Measurements from ENCODE around the gene NT5C2.

DNA sequence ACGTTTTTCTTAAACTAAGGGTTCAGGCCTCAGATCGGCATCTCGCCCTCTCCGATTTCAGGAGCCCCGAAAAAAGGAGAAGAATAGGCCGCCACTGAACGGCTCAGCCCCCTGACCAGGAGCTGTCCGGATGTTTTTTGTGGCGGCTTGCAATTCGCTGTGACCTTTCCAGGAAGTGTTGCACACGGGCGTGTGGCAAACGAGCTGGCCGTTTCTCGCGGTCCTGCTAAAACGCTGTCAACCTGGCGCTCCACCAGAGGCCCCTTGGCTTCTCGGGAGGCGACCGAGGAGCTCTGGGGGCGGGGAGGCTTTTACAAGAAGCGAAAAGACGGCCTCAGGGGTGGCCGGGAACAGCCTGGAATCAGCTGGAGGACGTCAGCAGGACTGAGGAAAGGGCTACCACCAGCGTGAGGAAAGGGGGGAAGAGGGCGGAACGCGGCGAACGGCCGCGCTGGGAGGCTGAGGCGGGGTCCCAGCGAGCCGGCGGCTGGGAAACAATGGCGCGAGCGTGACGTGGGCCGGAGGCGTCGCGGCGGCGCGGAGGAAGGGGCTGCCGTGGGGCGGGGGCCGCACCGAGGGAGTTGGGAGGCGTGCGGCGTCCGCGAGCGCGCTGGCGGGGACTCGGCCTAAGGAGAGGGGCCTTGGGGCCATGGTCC, 493 bp downstream of the NT5C2 start:
- TF ChIP-seq, protein P1, sequence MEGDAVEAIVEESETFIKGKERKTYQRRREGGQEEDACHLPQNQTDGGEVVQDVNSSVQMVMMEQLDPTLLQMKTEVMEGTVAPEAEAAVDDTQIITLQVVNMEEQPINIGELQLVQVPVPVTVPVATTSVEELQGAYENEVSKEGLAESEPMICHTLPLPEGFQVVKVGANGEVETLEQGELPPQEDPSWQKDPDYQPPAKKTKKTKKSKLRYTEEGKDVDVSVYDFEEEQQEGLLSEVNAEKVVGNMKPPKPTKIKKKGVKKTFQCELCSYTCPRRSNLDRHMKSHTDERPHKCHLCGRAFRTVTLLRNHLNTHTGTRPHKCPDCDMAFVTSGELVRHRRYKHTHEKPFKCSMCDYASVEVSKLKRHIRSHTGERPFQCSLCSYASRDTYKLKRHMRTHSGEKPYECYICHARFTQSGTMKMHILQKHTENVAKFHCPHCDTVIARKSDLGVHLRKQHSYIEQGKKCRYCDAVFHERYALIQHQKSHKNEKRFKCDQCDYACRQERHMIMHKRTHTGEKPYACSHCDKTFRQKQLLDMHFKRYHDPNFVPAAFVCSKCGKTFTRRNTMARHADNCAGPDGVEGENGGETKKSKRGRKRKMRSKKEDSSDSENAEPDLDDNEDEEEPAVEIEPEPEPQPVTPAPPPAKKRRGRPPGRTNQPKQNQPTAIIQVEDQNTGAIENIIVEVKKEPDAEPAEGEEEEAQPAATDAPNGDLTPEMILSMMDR (IDR thresholded peaks at IDR 0.05) = no peak
- peak; percentile 35 to 78 (median 70) for TF ChIP-seq POLR2AphosphoS5 (IDR thresholded peaks at IDR 0.05)
- peak; percentile 12 to 43 for TF ChIP-seq POLR2A (IDR thresholded peaks at IDR 0.05)
- TF ChIP-seq EP300 (IDR thresholded peaks at IDR 0.05) = no peak

All from sigmoid colon (tissue), 4 donors.